Fibroblast of pulmonary artery (primary cell): ENCODE data around the gene ZNF684.

Source experiments
- DNase-seq: peaks from one replicate; pipeline ENCODE4 v3.0.0-alpha.2; 2010; ENCODE audit warnings: low read depth
- H3K4me3 ChIP-seq: replicated peaks from 2 replicates; pipeline ENCODE4 v1.5.1; 2011; ENCODE audit warnings: low read depth, mild to moderate bottlenecking, control low read depth, low read length, moderate library complexity
- CTCF ChIP-seq: IDR thresholded peaks from 2 replicates; pipeline ENCODE4 v1.5.1; 2011; ENCODE audit warnings: mild to moderate bottlenecking, control low read depth, low read length, inconsistent platforms; ENCODE audit errors: missing control alignments

Gene ZNF684

GRCh38 chr1:40575336-40575735, 43.9 kb downstream of the ZNF684 start:
- no peak for DNase-seq
- no peak for TF ChIP-seq CTCF
- no peak overlapping the region for H3K4me3 ChIP-seq

- DNase-seq, result peak; percentile 37
- no peak for TF ChIP-seq CTCF
- no peak overlapping the region for H3K4me3 ChIP-seq
Observed at GRCh38 chr1:40582116-40582515, 50.7 kb downstream of the ZNF684 start.

- no peak for DNase-seq
Observed at GRCh38 chr1:40583980-40584379, 52.5 kb downstream of the ZNF684 start.

GRCh38 chr1:40588586-40588985, 57.1 kb downstream of the ZNF684 start:
- no peak for DNase-seq
- H3K4me3 ChIP-seq, result no peak overlapping the region
- TF ChIP-seq CTCF, result no peak

More at GRCh38 chr1:40583980-40584379, 52.5 kb downstream of the ZNF684 start:
- no peak for TF ChIP-seq CTCF
- no peak overlapping the region for H3K4me3 ChIP-seq

GRCh38 chr1:40592107-40592803, 60.8 kb downstream of the ZNF684 start:
- no peak overlapping the region for H3K4me3 ChIP-seq
- peak; percentile 50 for DNase-seq
- TF ChIP-seq CTCF, result peak; percentile 51

GRCh38 chr1:40593449-40594186, 62.2 kb downstream of the ZNF684 start:
- no peak for TF ChIP-seq CTCF
- no peak overlapping the region for H3K4me3 ChIP-seq
- DNase-seq, result no peak
